ENCODE measurements around the gene NQO2. TPM values are rescaled to one million over a fixed set of nuclear protein-coding genes. Genes with fewer than 3 reads are reported as not detected.
"Not testable (repeated sequence)": the region's sequence is repeated elsewhere in the genome, so short reads cannot be mapped to it uniquely, and the experiment has no call there.

Gene NQO2
- total RNA-seq, 1 donor from 2014 or later = 19.2 TPM

GRCh38 chr6:2970753-2971419 is 28.8 kb upstream of the NQO2 start:
- no peaks in the 10 kb centered on the region for H3K27me3 ChIP-seq (ENCODE audit: control insufficient read depth, insufficient read depth, low read length)
- no peak for DNase-seq (ENCODE audit: low read depth)
- H3K4me3 ChIP-seq (ENCODE audit: low read depth, low read length) = peak overlapping the region; percentile 66
- no peaks in the 10 kb centered on the region for H3K36me3 ChIP-seq (ENCODE audit: control insufficient read depth, insufficient read depth, low read length)
- TF ChIP-seq, protein P1, sequence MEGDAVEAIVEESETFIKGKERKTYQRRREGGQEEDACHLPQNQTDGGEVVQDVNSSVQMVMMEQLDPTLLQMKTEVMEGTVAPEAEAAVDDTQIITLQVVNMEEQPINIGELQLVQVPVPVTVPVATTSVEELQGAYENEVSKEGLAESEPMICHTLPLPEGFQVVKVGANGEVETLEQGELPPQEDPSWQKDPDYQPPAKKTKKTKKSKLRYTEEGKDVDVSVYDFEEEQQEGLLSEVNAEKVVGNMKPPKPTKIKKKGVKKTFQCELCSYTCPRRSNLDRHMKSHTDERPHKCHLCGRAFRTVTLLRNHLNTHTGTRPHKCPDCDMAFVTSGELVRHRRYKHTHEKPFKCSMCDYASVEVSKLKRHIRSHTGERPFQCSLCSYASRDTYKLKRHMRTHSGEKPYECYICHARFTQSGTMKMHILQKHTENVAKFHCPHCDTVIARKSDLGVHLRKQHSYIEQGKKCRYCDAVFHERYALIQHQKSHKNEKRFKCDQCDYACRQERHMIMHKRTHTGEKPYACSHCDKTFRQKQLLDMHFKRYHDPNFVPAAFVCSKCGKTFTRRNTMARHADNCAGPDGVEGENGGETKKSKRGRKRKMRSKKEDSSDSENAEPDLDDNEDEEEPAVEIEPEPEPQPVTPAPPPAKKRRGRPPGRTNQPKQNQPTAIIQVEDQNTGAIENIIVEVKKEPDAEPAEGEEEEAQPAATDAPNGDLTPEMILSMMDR (IDR thresholded peaks at IDR 0.05; ENCODE audit: insufficient read depth, low read length, poor library complexity, severe bottlenecking) = no peak

GRCh38 chr6:2971420-2972218 is 28.1 kb upstream of the NQO2 start, which contains the start of gene SERPINB6:
Gene SERPINB6, minus strand, starts transcription at chr6:2971567. Its CDS starts 12,235 bp downstream, at chr6:2959332.
- Histone ChIP-seq H3K4me3 (ENCODE audit: low read depth, low read length) (peak within 1 kb of the TSS; percentile 66), H3K27me3 (ENCODE audit: control insufficient read depth, insufficient read depth, low read length) (no peaks in the 10 kb centered on the region), H3K36me3 (ENCODE audit: control insufficient read depth, insufficient read depth, low read length) (no peaks in the 10 kb centered on the region)
- TF ChIP-seq, protein P1 (IDR thresholded peaks at IDR 0.05; ENCODE audit: insufficient read depth, low read length, poor library complexity, severe bottlenecking) = peak; percentile 6
- DNase-seq (ENCODE audit: low read depth) = no peak

DNA sequence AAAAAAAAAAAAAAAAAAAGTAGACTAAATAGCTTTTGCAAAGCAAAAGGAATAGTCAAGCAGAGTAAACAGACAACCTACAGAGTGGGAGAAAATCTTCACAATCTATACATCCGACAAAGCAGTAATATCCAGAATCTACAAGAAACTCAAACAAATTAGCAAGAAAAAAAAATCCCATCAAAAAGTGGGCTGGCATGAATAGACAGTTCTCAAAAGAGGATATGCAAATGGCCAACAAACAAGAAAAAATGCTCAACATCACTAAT is 27.5 kb upstream of the NQO2 start:
- DNase-seq (ENCODE audit: low read depth); H3K36me3 ChIP-seq (ENCODE audit: control insufficient read depth, insufficient read depth, low read length); H3K4me3 ChIP-seq (ENCODE audit: low read depth, low read length); H3K27me3 ChIP-seq (ENCODE audit: control insufficient read depth, insufficient read depth, low read length): not testable (repeated sequence)

- H3K36me3 ChIP-seq (ENCODE audit: control insufficient read depth, insufficient read depth, low read length); H3K4me3 ChIP-seq (ENCODE audit: low read depth, low read length); H3K27me3 ChIP-seq (ENCODE audit: control insufficient read depth, insufficient read depth, low read length); DNase-seq (ENCODE audit: low read depth): not testable (repeated sequence)
Observed at GRCh38 chr6:2972685-2973084, 27.0 kb upstream of the NQO2 start.

GRCh38 chr6:2973180-2973579 is 26.5 kb upstream of the NQO2 start:
- not testable (repeated sequence) for H3K4me3 ChIP-seq (ENCODE audit: low read depth, low read length); H3K27me3 ChIP-seq (ENCODE audit: control insufficient read depth, insufficient read depth, low read length); DNase-seq (ENCODE audit: low read depth); H3K36me3 ChIP-seq (ENCODE audit: control insufficient read depth, insufficient read depth, low read length)

DNA sequence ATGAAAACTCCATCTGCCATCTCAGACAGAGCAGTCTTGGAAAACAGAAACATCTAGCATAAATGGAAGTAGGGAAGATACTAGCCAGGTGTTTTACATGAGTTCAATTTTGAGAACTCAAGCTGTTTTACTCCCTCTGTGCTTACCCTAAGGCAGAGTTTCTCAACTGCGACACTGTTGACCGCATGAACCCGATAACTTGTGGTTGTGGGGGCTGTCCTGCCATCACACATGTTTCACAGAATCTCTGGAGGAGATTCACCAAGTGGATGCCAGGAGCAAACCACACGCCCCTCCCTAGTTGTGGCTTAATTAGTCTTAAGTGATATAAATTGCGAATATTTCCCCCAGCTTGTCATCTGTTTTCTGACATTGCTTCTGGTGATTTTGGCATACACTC is 26.0 kb upstream of the NQO2 start:
- no peak for DNase-seq (ENCODE audit: low read depth)
- no peaks in the 10 kb centered on the region for H3K36me3 ChIP-seq (ENCODE audit: control insufficient read depth, insufficient read depth, low read length)
- H3K27me3 ChIP-seq (ENCODE audit: control insufficient read depth, insufficient read depth, low read length) = no peaks in the 10 kb centered on the region
- TF ChIP-seq, protein P1 (IDR thresholded peaks at IDR 0.05; ENCODE audit: insufficient read depth, low read length, poor library complexity, severe bottlenecking) = no peak
- no peak overlapping the region for H3K4me3 ChIP-seq (ENCODE audit: low read depth, low read length)

GRCh38 chr6:2976060-2976459 is 23.6 kb upstream of the NQO2 start:
- TF ChIP-seq, protein P1 (IDR thresholded peaks at IDR 0.05; ENCODE audit: insufficient read depth, low read length, poor library complexity, severe bottlenecking) = no peak
- Histone ChIP-seq H3K27me3 (ENCODE audit: control insufficient read depth, insufficient read depth, low read length) (no peaks in the 10 kb centered on the region), H3K4me3 (ENCODE audit: low read depth, low read length) (no peak overlapping the region), H3K36me3 (ENCODE audit: control insufficient read depth, insufficient read depth, low read length) (no peaks in the 10 kb centered on the region)
- no peak for DNase-seq (ENCODE audit: low read depth)

Measured in kidney epithelial cell (primary cell).